GM12875 (cell line): Measurements from ENCODE around the gene POLE.

ENCODE experiments used
- H3K4me3 ChIP-seq: one replicate; pipeline ENCODE4 v1.5.1; 2011; ENCODE audit warnings: low read depth, low read length, control low read depth
- CTCF ChIP-seq: IDR thresholded peaks from 2 replicates; pipeline ENCODE4 v1.5.1; 2011; ENCODE audit warnings: low read depth, mild to moderate bottlenecking, control low read depth, inconsistent platforms, low read length, moderate library complexity, borderline replicate concordance; ENCODE audit not compliant: insufficient read depth

The POLE gene

GRCh38 chr12:132717011-132717410 lies 29.9 kb upstream of the POLE start:
- TF ChIP-seq CTCF: no peak
- H3K4me3 ChIP-seq: no peak overlapping the region

GRCh38 chr12:132716356-132716755 lies 29.2 kb upstream of the POLE start:
- TF ChIP-seq CTCF: no peak
- no peak overlapping the region for H3K4me3 ChIP-seq

- H3K4me3 ChIP-seq: no peak overlapping the region
- TF ChIP-seq CTCF: no peak
Measured at GRCh38 chr12:132715874-132716273, 28.7 kb upstream of the POLE start.

GRCh38 chr12:132713123-132713522 lies 26.0 kb upstream of the POLE start:
- H3K4me3 ChIP-seq: no peak overlapping the region
- TF ChIP-seq CTCF: no peak

GRCh38 chr12:132711080-132711843 lies 24.1 kb upstream of the POLE start:
- H3K4me3 ChIP-seq: peak overlapping the region; percentile 96
- TF ChIP-seq CTCF: no peak

GRCh38 chr12:132710405-132711079 lies 23.4 kb upstream of the POLE start, which contains the start of gene PGAM5:
Gene PGAM5 (plus strand): TSS chr12:132710842. CDS start chr12:132710877, 35 bp downstream.
- TF ChIP-seq CTCF: no peak
- H3K4me3 ChIP-seq: peak within 1 kb of the TSS; percentile 96

GRCh38 chr12:132710043-132710404 lies 22.9 kb upstream of the POLE start:
- TF ChIP-seq CTCF: no peak
- peak overlapping the region; percentile 96 for H3K4me3 ChIP-seq
